GM12878 (cell line): ENCODE results near the gene R3HDM1. TPM values are rescaled to one million over a fixed set of nuclear protein-coding genes. Genes with fewer than 3 reads are reported as not detected.

Experiments
- ATAC-seq: fragments of 200-7000 bp; cut with Tn5 transposase; 3 replicates; pipeline ENCODE4 v1.9.1; 2020; ENCODE audit warnings: mild to moderate bottlenecking, moderate library complexity
- BruUV-seq: library from RNA; stranded (reverse); fragments of 400-500 nt; replicated peaks from 2 replicates; lab custom pipeline; 2021; lab: Mats Ljungman, UMichigan
- CTCF ChIA-PET: fragments of 300-600 bp; sonication (Branson Sonifier 250); formaldehyde crosslinking; extraction: SDS; loops from one replicate; lab custom pipeline; 2021; ENCODE audit warnings: inconsistent platforms; lab: Yijun Ruan, JAX
- POLR2A ChIA-PET: fragments of 350-600 bp; formaldehyde crosslinking; extraction: SDS; loops from one replicate; lab custom pipeline; 2021; ENCODE audit warnings: inconsistent platforms; lab: Charles Lee
- RAD21 ChIA-PET: fragments of 300-600 bp; sonication (Branson Sonifier 250); formaldehyde crosslinking; loops from one replicate; lab custom pipeline; 2023; ENCODE audit warnings: antibody characterized with exemption; ENCODE audit not compliant: unreplicated experiment; lab: Charles Lee
- SMC1A ChIA-PET: fragments of 300-600 bp; sonication (Branson Sonifier 250); formaldehyde crosslinking; loops from one replicate; lab custom pipeline; 2023; ENCODE audit not compliant: unreplicated experiment, uncharacterized antibody; lab: Charles Lee
- DNase-seq: peaks from one replicate; pipeline ENCODE4 v3.0.0-alpha.2; 2011; ENCODE audit warnings: low read depth, low spot score
- FAIRE-seq: peaks from 3 replicates; lab custom pipeline; 2011; peaks lifted over from hg19 to GRCh38; lab: Jason Lieb, UNC
- H2AFZ ChIP-seq: 2 replicates; pipeline ENCODE4 v1.6.0; 2011; ENCODE audit warnings: low read depth, low read length, control low read depth; ENCODE audit not compliant: control insufficient read depth
- H3K27ac ChIP-seq: 2 replicates; pipeline ENCODE4 v1.5.1; 2011; ENCODE audit warnings: control low read depth; ENCODE audit not compliant: control insufficient read depth, insufficient read depth
- H3K27me3 ChIP-seq, 2 experiments: replicated peaks in 1 of 2; 2 replicates each; pipeline versions ENCODE4 v1.6.0 to v1.6.1; 2011; ENCODE audit warnings: low read length in 1 of 2; ENCODE audit not compliant: control insufficient read depth in 2 of 2, insufficient read depth in 2 of 2
- H3K36me3 ChIP-seq, 2 experiments: 2 replicates each; pipeline ENCODE4 v1.5.1; 2011; ENCODE audit warnings: low read length in 1 of 2; ENCODE audit not compliant: control insufficient read depth in 2 of 2, insufficient read depth in 2 of 2
- H3K4me1 ChIP-seq: 2 replicates; pipeline ENCODE4 v1.6.1; 2011; ENCODE audit warnings: mild to moderate bottlenecking, low read length, moderate library complexity, mixed read lengths; ENCODE audit not compliant: control insufficient read depth, insufficient read depth
- H3K4me2 ChIP-seq: 2 replicates; pipeline ENCODE4 v1.6.0; 2011; ENCODE audit warnings: control low read depth; ENCODE audit not compliant: control insufficient read depth, insufficient read depth
- H3K4me3 ChIP-seq: fragments of 200-600 bp; sonication (generic); 2 replicates; pipeline ENCODE4 v1.5.1; 2016
- H3K79me2 ChIP-seq: 2 replicates; pipeline ENCODE4 v1.6.0; 2011; ENCODE audit warnings: low read length; ENCODE audit not compliant: control insufficient read depth, insufficient read depth
- H3K9ac ChIP-seq: 2 replicates; pipeline ENCODE4 v1.8.0; 2011; ENCODE audit warnings: low read length, control low read depth, mixed read lengths; ENCODE audit not compliant: control insufficient read depth, insufficient read depth
- H3K9me3 ChIP-seq: replicated peaks from 3 replicates; pipeline ENCODE4 v1.5.1; 2011; ENCODE audit warnings: mild to moderate bottlenecking, low read length; ENCODE audit not compliant: control insufficient read depth, insufficient read depth
- H4K20me1 ChIP-seq: 2 replicates; pipeline ENCODE4 v1.6.0; 2011; ENCODE audit not compliant: control insufficient read depth, insufficient read depth
- ELK1 ChIP-seq: IDR thresholded peaks from 2 replicates; pipeline ENCODE4 v1.6.1; 2012; ENCODE audit warnings: low read depth, low read length, improper control_type of control experiment
- LARP7 ChIP-seq: fragments of 450-650 bp; IDR thresholded peaks from 2 replicates; pipeline ENCODE4 v1.6.1; 2017; ENCODE audit warnings: mild to moderate bottlenecking
- MEF2B ChIP-seq: fragments of 450-650 bp; IDR thresholded peaks from 2 replicates; pipeline ENCODE4 v1.6.1; 2018; ENCODE audit warnings: mild to moderate bottlenecking, moderate library complexity; ENCODE audit not compliant: partially characterized antibody, poor library complexity, severe bottlenecking
- in situ Hi-C: fragments of 300-500 bp; cut with MboI; formaldehyde crosslinking; loops from 9 replicates; pipeline ENCODE4 v1.14.3; 2018; ENCODE audit warnings: mixed read lengths
- intact Hi-C: fragments of 100-400 bp; cut with micrococcal nuclease; formaldehyde crosslinking; loops from one replicate; pipeline ENCODE4 v1.14.2; 2022; ENCODE audit not compliant: unreplicated experiment
- polyA plus RNA-seq, 11 experiments: library from polyadenylated mRNA; depleted of rRNA in 4 of 11; unstranded in 6 of 11; stranded (reverse) in 5 of 11; fragments of >200 nt; fragmentation: Nextera tagmentation in 4 of 11; fragmentation: Illumina TruSeq in 1 of 11; extraction: Ambion mirVana in 4 of 11; extraction: Trizol in 1 of 11; gene quantifications; 1 replicate in 1 of 11; 2 replicates in 10 of 11; pipeline versions ENCODE4 v1.2.1 to v1.2.3, GENCODE V29; 2011 to 2016; ENCODE audit warnings: inconsistent platforms in 2 of 11, missing spikeins in 2 of 11, low read depth in 1 of 11
- total RNA-seq, 4 experiments: library from RNA; depleted of rRNA in 3 of 4; stranded (reverse); fragments of >200 nt in 3 of 4; fragmentation: Illumina TruSeq in 1 of 4; extraction: Trizol in 1 of 4; gene quantifications; 2 replicates each; pipeline versions ENCODE4 v1.2.1 to v1.2.3, GENCODE V29; 2013 to 2021

R3HDM1 gene
- total and polyA plus RNA-seq, 10 of the 15 experiments (the other 5 are each of a cell fraction or from before 2014, with no cell fraction given), result 16.8 to 89.6 (median 47.7) TPM

GRCh38 chr2:135664623-135665068 lies 133.4 kb downstream of the R3HDM1 start (continued):
- TF ChIP-seq MEF2B, result peak; percentile 58

DNA sequence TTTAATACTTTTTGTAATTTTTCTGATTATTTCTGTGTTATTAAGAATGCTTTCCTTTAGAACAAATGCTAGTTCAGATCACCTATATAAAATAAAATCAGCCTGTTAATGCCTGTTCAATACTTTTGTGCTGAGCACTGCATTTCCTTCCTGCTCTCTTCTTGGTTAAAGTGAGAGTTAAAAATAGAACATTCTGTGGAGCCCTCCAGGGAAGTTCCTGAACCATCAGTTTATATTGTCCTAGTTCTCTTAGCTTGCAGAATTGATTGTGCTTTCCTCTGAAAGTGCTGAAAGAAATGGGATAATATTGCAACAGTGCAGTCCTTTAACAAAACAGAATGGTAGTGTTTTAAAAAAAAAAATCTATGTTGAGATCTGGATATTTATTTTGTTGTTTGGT lies 135.8 kb downstream of the R3HDM1 start:
- no peak overlapping the region for H3K4me2 ChIP-seq
- in situ Hi-C loops, result no loop called here

More for the DNA sequence above, 135.8 kb downstream of the R3HDM1 start:
- CTCF ChIA-PET, result interaction anchor here (1.1 kb wide), 1 partner anchor 666 kb away, joined by 3 read pairs; no protein-coding TSS in a partner anchor
- Histone ChIP-seq H3K79me2 (no peaks in the 10 kb centered on the region), H3K27ac (no peak overlapping the region), H3K36me3 (peaks cover 0 to 15% of the 10 kb centered on the region in 2 experiments), H3K4me3 (no peak overlapping the region), H3K27me3 (no peaks in the 10 kb centered on the region), H3K9ac (no peak overlapping the region), H4K20me1 (no peaks in the 10 kb centered on the region), H2AFZ (no peak overlapping the region), H3K9me3 (no peaks in the 10 kb centered on the region), H3K4me1 (peaks cover 4% of the 10 kb centered on the region; the same call in 1 of the 2 replicates)
- intact Hi-C loops, result no loop called here
- TF ChIP-seq ELK1, result no peak
- no peak for TF ChIP-seq LARP7
- ATAC-seq (no peak), FAIRE-seq (no peak), DNase-seq (no peak)
- SMC1A ChIA-PET, result no interaction called here
- RAD21 ChIA-PET, result no interaction called here
- no TSS peak for BruUV-seq
- POLR2A ChIA-PET, result no interaction called here
